22Rv1 (cell line): Measurements from ENCODE around the gene MAP1B.

Experiments used
- ZFX ChIP-seq: fragments of 450-650 bp; IDR thresholded peaks from 2 replicates; pipeline ENCODE4 v1.6.1; 2017; ENCODE audit warnings: antibody characterized with exemption, borderline replicate concordance
- TF ChIP-seq, protein P1 (sequence below): fragments of 450-650 bp; IDR thresholded peaks from 2 replicates; pipeline ENCODE4 v1.5.1; 2017; ENCODE audit warnings: mild to moderate bottlenecking

DNA sequence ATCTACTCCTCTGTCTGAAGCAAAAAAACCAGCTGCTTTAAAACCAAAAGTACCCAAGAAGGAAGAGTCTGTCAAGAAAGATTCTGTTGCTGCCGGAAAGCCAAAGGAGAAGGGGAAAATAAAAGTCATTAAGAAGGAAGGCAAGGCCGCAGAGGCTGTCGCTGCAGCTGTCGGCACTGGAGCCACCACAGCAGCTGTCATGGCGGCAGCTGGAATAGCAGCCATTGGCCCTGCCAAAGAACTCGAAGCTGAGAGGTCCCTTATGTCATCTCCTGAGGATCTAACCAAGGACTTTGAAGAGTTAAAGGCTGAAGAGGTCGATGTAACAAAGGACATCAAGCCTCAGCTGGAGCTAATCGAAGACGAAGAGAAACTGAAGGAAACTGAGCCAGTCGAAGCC, 88.3 kb downstream of the MAP1B start:
- TF ChIP-seq, protein P1, sequence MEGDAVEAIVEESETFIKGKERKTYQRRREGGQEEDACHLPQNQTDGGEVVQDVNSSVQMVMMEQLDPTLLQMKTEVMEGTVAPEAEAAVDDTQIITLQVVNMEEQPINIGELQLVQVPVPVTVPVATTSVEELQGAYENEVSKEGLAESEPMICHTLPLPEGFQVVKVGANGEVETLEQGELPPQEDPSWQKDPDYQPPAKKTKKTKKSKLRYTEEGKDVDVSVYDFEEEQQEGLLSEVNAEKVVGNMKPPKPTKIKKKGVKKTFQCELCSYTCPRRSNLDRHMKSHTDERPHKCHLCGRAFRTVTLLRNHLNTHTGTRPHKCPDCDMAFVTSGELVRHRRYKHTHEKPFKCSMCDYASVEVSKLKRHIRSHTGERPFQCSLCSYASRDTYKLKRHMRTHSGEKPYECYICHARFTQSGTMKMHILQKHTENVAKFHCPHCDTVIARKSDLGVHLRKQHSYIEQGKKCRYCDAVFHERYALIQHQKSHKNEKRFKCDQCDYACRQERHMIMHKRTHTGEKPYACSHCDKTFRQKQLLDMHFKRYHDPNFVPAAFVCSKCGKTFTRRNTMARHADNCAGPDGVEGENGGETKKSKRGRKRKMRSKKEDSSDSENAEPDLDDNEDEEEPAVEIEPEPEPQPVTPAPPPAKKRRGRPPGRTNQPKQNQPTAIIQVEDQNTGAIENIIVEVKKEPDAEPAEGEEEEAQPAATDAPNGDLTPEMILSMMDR = no peak
- no peak for TF ChIP-seq ZFX
